ENCODE measurements around the gene HCRTR1. TPM values are rescaled to one million over a fixed set of nuclear protein-coding genes. Genes with fewer than 3 reads are reported as not detected.

HCRTR1 gene
- total and polyA plus RNA-seq, 2 of the 8 experiments (the other 6 are each of a cell fraction or from before 2014, with no cell fraction given) = 0.35 to 0.39 TPM

GRCh38 chr1:31596737-31597097 lies 20.8 kb upstream of the HCRTR1 start:
- DNase-seq (ENCODE audit: low read depth in 1 of 2, low spot score in 2 of 2) (no peak), FAIRE-seq (no peak)
- H2BK12ac ChIP-seq (ENCODE audit: low read depth, low read length) = no peak overlapping the region
- CTCF ChIA-PET (ENCODE audit: partially characterized antibody) = interaction anchor here (0.9 to 1.7 kb wide), 7 partner anchors 9 to 202 kb away, joined by 3 to 4 read pairs (median 3); no protein-coding TSS in a partner anchor
- no peak overlapping the region for H3K4ac ChIP-seq (replicated peaks; ENCODE audit: insufficient read length, low read depth, low read length)
- POLR2A ChIA-PET (ENCODE audit: partially characterized antibody) = no interaction called here
- H2BK15ac ChIP-seq (ENCODE audit: low read length) = no peak overlapping the region
- no peak overlapping the region for H4K91ac ChIP-seq (replicated peaks; ENCODE audit: insufficient read length, low read length)
- no peak overlapping the region for H3K23ac ChIP-seq (ENCODE audit: insufficient read length)
- no peaks in the 10 kb centered on the region for H3K79me1 ChIP-seq (ENCODE audit: low read depth, low read length)
- H3K4me2 ChIP-seq (ENCODE audit: insufficient read depth in 1 of 2, low read depth in 2 of 2, low read length in 2 of 2) = no peak overlapping the region
- H3K36me3 ChIP-seq (ENCODE audit: control insufficient read depth in 2 of 4, insufficient read depth in 4 of 4, low read length in 3 of 4) = no peaks in the 10 kb centered on the region
- 86% methylated on average over 6 of the region's 6 CpGs; no CpG with 5 or more reads in 1 of the 2 experiments for WGBS, 2 experiments (ENCODE audit: extremely low coverage in 1 of 2, insufficient coverage in 1 of 2, insufficient read length in 1 of 2, insufficient replicate concordance in 2 of 2, low coverage in 1 of 2, low lambda C conversion rate in 2 of 2, missing lambda C conversion rate in 1 of 2)
- H3K9ac ChIP-seq (replicated peaks in 1 of 4; ENCODE audit: extremely low read depth in 1 of 4, low read depth in 3 of 4, low read length in 3 of 4) = no peak overlapping the region
- no peak overlapping the region for H3K56ac ChIP-seq (replicated peaks; ENCODE audit: insufficient read length, low read depth, low read length)
- H3K27ac ChIP-seq (ENCODE audit: low read depth, low read length) = no peak overlapping the region
- H3K23me2 ChIP-seq (ENCODE audit: low read depth, low read length) = no peaks in the 10 kb centered on the region
- no peak overlapping the region for H4K8ac ChIP-seq (ENCODE audit: extremely low read depth, insufficient read depth, low read length)
- H3K14ac ChIP-seq (ENCODE audit: insufficient read length) = no peak overlapping the region
- TF ChIP-seq ATF3 (IDR thresholded peaks at IDR 0.05; ENCODE audit: insufficient read depth, low read depth, low read length) = no peak
- TF ChIP-seq USF2 (IDR thresholded peaks at IDR 0.05; ENCODE audit: low read length) = no peak
- TF ChIP-seq BCL11A (IDR thresholded peaks at IDR 0.05; ENCODE audit: low read depth in 2 of 2, low read length in 2 of 2) = no peak
- TF ChIP-seq CHD2 (IDR thresholded peaks at IDR 0.05; ENCODE audit: low read length) = no peak
- H2BK5ac ChIP-seq (ENCODE audit: low read depth, low read length) = no peak overlapping the region
- H2BK120ac ChIP-seq (replicated peaks; ENCODE audit: low read depth, low read length) = no peak overlapping the region
- no peak overlapping the region for H3K18ac ChIP-seq (ENCODE audit: extremely low read depth, low read length)
- no peak overlapping the region for H2BK20ac ChIP-seq (ENCODE audit: low read length)
- no peak overlapping the region for H2AFZ ChIP-seq (ENCODE audit: low read length)
- no peaks in the 10 kb centered on the region for H3K4me1 ChIP-seq (replicated peaks in 1 of 4; ENCODE audit: control insufficient read depth in 3 of 4, insufficient read depth in 4 of 4, low read length in 3 of 4)
- no peaks in the 10 kb centered on the region for H3K27me3 ChIP-seq (replicated peaks in 1 of 4; ENCODE audit: control insufficient read depth in 3 of 4, extremely low read depth in 1 of 4, insufficient read depth in 3 of 4, low read length in 3 of 4)
- no peak overlapping the region for H4K5ac ChIP-seq (ENCODE audit: insufficient read length, low read depth, low read length)
- H3K9me3 ChIP-seq (ENCODE audit: insufficient read depth in 2 of 2, low read depth in 1 of 2, low read length in 1 of 2) = no peaks in the 10 kb centered on the region
- no peaks in the 10 kb centered on the region for H4K20me1 ChIP-seq (replicated peaks in 1 of 2; ENCODE audit: control insufficient read depth in 1 of 2, insufficient read depth in 2 of 2, low read length in 2 of 2)
- H2AK5ac ChIP-seq (ENCODE audit: low read depth, low read length) = no peak overlapping the region
- H3K4me3 ChIP-seq (ENCODE audit: extremely low read depth in 1 of 4, insufficient read depth in 2 of 4, low read depth in 3 of 4, low read length in 4 of 4) = no peak overlapping the region
- no peaks in the 10 kb centered on the region for H3K79me2 ChIP-seq (ENCODE audit: control insufficient read depth in 1 of 2, insufficient read depth in 2 of 2, low read length in 2 of 2)
